Activated CD4-positive, alpha-beta T cell treated with anti-CD3 and anti-CD28 coated beads, Interleukin-10, Interleukin-2, amounts not matched to agents 100 ng/mL and 50 ng/mL, durations not matched to agents 16 hours and 8 hours (primary cell): ENCODE results near the gene CBFA2T2.
A peak's percentile ranks its signal among the peaks of the same experiment; 100 is the strongest.
"Not testable (repeated sequence)": the region's sequence is repeated elsewhere in the genome, so short reads cannot be mapped to it uniquely, and the experiment has no call there.

Experiments
- DNase-seq: peaks from one replicate; pipeline ENCODE4 v3.0.0-alpha.2; 2020

Gene CBFA2T2

GRCh38 chr20:33685328-33686099 is 195.6 kb downstream of the CBFA2T2 start:
- peak; percentile 83 for DNase-seq

DNA sequence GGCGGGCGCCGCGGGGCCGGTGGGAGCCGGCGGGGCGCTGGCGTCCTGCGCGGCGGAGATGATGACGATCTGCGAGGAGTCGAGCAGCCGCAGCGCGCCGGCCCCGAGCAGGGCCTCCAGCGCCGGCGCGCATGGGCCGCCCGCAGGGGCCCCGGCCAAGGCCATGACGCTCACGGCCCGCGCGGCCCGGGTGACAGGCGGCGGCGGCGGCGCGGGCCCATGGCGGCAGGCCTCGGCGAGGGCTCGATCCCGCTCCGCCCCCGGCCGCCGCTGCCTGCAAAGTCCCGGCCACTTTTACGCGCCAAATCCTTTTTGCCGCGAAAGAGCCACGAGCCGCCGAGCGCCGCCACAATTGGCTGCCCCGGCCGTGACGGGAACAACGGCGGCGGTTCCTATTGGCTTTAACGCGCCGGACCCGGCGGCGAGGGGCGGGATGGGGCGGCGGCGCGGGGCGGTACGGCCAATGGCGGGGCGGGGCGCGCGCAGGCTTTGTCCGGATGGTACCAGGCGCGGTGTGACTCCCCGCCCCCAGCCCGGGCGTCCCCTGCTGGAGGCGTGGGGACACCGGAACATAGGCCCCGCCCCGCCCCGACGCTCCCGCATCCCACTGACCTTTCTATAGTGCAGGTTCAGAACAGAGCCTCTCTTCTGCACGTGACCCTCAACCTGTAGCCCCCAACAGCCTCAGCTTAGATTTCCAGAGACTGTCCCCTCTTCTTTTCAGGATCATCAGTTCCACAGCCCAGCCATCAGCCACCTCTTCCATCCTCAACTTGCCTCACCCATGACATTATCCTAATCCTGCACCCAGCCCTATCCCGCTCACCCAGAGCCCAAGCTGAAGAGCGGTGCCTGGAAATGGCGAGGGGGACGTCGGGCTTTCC is 196.4 kb downstream of the CBFA2T2 start, which contains the start of gene E2F1:
E2F1 (minus strand) TSS at position 286 of the 884 bp plus-strand sequence; CDS start at position 165, 121 bp downstream.
- DNase-seq: peak; percentile 98

GRCh38 chr20:33686984-33687366 is 197.1 kb downstream of the CBFA2T2 start:
- DNase-seq: no peak

- no peak for DNase-seq
These were observed 197.5 kb downstream of the CBFA2T2 start for GRCh38 chr20:33687370-33687915.

- DNase-seq: peak; percentile 50
These were observed 198.4 kb downstream of the CBFA2T2 start for GRCh38 chr20:33687993-33688937.

- DNase-seq: no peak
These were observed 199.1 kb downstream of the CBFA2T2 start for GRCh38 chr20:33688938-33689424.

GRCh38 chr20:33689493-33689892 is 199.6 kb downstream of the CBFA2T2 start:
- DNase-seq: no peak

GRCh38 chr20:33689973-33690372 is 200.1 kb downstream of the CBFA2T2 start:
- peak; percentile 75 for DNase-seq

GRCh38 chr20:33693289-33693688 is 203.4 kb downstream of the CBFA2T2 start:
- DNase-seq: no peak

DNA sequence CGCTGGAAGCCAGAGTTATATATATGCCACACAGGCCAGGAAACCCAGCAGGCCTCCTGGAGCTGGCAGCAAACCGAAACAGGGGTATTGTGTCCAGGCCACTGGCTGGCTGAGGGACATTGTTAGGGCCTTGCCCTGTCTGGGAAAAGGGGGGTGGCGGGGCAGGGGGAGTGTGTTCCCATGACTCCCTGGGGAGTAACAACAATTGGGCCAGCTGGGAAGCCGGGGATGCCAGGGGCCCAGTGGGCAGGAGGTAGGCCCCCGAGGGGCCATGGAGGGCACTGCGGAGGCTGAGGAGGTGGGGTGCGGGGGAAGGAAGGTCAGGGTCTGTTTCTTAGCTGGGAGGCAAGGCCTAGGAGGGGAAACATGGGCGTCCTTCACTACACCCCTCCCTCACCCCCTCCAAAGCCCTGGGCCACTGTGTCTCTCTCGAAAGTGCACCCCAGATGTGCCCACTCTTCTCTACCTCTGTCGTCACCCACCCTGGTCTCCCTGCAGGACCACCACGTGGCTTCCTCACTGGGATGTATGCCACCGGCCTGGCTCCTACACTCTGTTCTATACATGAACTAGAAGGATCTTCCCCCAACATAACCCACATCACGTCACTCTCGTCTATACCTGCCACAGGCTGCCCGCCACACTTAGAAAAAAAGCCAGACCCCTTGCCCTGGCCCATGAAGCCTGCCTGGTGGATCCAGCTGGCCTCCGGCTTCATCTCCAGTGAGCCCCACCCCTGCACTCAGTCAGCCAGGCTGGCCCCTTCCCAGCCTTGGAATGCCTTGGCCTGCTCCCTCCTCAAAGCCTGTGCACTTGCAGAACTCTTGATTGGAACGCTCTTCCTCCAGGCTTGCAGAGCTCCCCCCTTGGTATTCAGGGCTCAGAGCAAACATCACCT is 204.1 kb downstream of the CBFA2T2 start:
- no peak for DNase-seq

GRCh38 chr20:33694639-33695012 is 204.7 kb downstream of the CBFA2T2 start:
- no peak for DNase-seq

DNA sequence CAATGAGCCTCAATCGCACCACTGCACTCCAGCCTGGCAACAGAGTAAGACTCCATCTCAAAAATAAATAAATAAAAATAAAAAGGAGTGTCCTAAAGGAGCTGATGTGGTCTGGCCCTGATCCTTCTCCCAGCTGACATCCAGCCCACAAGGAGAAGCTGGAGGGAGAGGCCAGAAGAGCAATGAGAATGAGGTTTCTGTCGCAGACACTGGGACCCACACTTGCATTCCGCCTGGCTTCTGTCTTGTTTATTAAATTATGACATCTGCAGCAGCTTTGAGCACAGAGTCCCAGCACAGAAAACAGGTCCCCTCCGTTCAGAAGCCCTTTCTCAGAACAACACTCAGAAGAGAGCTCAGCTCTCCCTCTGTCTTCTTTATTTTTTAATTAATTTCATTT is 206.6 kb downstream of the CBFA2T2 start:
- no peak for DNase-seq

DNA sequence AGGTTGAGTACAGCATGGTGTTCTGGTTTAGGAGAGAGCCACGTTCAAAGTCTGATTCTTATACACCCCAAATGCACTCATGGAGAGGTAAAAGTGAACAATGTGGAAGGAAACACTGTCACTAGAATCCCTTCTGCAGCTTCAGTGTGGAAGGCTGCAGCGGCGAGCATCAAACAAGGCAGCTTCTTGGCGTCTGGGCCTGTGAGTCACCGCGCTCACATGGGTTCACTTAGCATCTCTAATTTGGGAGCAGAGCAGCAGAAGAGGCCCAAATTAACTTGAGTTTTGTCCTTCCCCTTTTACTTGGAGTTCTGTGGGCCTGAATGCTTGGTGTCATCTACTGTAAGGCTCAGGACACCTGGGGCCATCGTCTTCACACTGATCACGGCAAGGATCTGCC is 207.2 kb downstream of the CBFA2T2 start:
- DNase-seq: no peak

DNA sequence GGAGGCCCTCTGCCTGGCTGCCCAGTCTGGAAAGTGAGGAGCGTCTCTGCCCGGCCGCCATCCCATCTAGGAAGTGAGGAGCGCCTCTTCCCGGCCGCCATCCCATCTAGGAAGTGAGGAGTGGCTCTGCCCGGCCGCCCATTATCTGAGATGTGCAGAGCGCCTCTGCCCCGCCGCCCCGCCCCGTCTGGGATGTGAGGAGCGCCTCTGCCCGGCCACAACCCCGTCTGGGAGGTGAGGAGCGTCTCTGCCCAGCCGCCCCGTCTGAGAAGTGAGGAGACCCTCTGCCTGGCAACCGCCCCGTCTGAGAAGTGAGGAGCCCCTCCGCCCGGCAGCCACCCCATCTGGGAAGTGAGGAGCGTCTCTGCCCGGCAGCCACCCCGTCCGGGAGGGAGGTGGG is 209.1 kb downstream of the CBFA2T2 start:
- not testable (repeated sequence) for DNase-seq
